GM12865 (cell line): ENCODE results near the gene ZNF691.

Experiments used
- DNase-seq: peaks from one replicate; pipeline ENCODE4 v3.0.0; 2010; ENCODE audit warnings: low read depth
- H3K4me3 ChIP-seq: 2 replicates; pipeline ENCODE4 v1.5.1; 2011; ENCODE audit warnings: mild to moderate bottlenecking, low read depth, low read length, control low read depth
- CTCF ChIP-seq: IDR thresholded peaks from 2 replicates; pipeline ENCODE4 v1.5.1; 2011; ENCODE audit warnings: low read length, control low read depth, low read depth, inconsistent platforms; ENCODE audit not compliant: insufficient read depth; ENCODE audit errors: missing control alignments

Gene ZNF691

GRCh38 chr1:42846257-42847110, at the start of gene ZNF691:
TSS of gene ZNF691 (plus strand) at chr1:42846613. CDS start at chr1:42849659, 3,046 bp downstream.
- H3K4me3 ChIP-seq = peak within 1 kb of the TSS; percentile 92
- TF ChIP-seq CTCF = peak; percentile 44
- peak; percentile 98 for DNase-seq

GRCh38 chr1:42797414-42797813, 49.0 kb upstream of the ZNF691 start:
- no peak for DNase-seq
- no peak overlapping the region for H3K4me3 ChIP-seq
- TF ChIP-seq CTCF = no peak

GRCh38 chr1:42797979-42798378, 48.4 kb upstream of the ZNF691 start:
- no peak for TF ChIP-seq CTCF
- H3K4me3 ChIP-seq = no peak overlapping the region
- DNase-seq = no peak

- no peak overlapping the region for H3K4me3 ChIP-seq
- no peak for DNase-seq
- no peak for TF ChIP-seq CTCF
These were observed 44.5 kb upstream of the ZNF691 start for GRCh38 chr1:42801832-42802473.

GRCh38 chr1:42806171-42806570, 40.2 kb upstream of the ZNF691 start:
- no peak for DNase-seq
- TF ChIP-seq CTCF = no peak

GRCh38 chr1:42806593-42806992, 39.8 kb upstream of the ZNF691 start:
- H3K4me3 ChIP-seq = no peak overlapping the region
- no peak for TF ChIP-seq CTCF
- DNase-seq = no peak

More at GRCh38 chr1:42806171-42806570, 40.2 kb upstream of the ZNF691 start:
- H3K4me3 ChIP-seq = no peak overlapping the region
